Kidney epithelial cell (primary cell): ENCODE measurements around the gene HCFC1. TPM values are rescaled to one million over a fixed set of nuclear protein-coding genes. Genes with fewer than 3 reads are reported as not detected.

Experiments
- DNase-seq: peaks from one replicate; pipeline ENCODE4 v3.0.0-alpha.2; 2010; ENCODE audit warnings: low read depth
- H3K27me3 ChIP-seq: 2 replicates; pipeline ENCODE4 v1.6.0; 2011; ENCODE audit warnings: low read length; ENCODE audit not compliant: control insufficient read depth, insufficient read depth
- H3K36me3 ChIP-seq: 2 replicates; pipeline ENCODE4 v1.5.1; 2011; ENCODE audit warnings: low read length; ENCODE audit not compliant: control insufficient read depth, insufficient read depth
- H3K4me3 ChIP-seq: 2 replicates; pipeline ENCODE4 v1.5.1; 2011; ENCODE audit warnings: low read depth, mild to moderate bottlenecking, control low read depth, low read length
- total RNA-seq: library from RNA; depleted of rRNA; stranded (reverse); fragments of >200 nt; gene quantifications from 2 replicates; pipeline ENCODE4 v1.2.3, GENCODE V29; 2015
- TF ChIP-seq, protein P1 (sequence below): IDR thresholded peaks from 2 replicates; pipeline ENCODE4 v1.5.1; 2011; ENCODE audit warnings: mild to moderate bottlenecking, moderate library complexity, low read length, control low read depth, inconsistent platforms; ENCODE audit not compliant: insufficient read depth, poor library complexity, severe bottlenecking

The HCFC1 gene
- total RNA-seq, 1 donor from 2014 or later, result 56.2 TPM

DNA sequence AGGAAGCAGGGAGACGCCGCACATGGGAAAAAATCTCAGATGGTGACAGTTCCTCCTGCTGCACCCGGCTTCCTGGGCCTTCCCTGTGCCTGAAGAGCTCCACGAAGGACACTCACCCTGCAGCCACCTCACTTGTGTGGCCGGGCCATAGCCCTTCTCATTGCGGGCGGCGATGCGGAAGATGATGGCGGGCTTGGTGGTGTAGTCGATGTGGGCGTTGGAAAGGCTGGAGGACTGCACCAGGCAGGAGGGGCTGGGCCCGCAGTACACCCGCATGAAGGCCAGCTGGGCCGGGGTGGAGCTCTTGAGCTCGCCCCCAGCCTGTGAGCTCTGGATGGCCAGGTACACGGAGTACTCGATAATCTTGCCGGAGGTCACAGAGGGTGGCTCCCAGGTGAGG lies 21.5 kb downstream of the HCFC1 start:
- H3K27me3 ChIP-seq, result no peaks in the 10 kb centered on the region
- TF ChIP-seq, protein P1, sequence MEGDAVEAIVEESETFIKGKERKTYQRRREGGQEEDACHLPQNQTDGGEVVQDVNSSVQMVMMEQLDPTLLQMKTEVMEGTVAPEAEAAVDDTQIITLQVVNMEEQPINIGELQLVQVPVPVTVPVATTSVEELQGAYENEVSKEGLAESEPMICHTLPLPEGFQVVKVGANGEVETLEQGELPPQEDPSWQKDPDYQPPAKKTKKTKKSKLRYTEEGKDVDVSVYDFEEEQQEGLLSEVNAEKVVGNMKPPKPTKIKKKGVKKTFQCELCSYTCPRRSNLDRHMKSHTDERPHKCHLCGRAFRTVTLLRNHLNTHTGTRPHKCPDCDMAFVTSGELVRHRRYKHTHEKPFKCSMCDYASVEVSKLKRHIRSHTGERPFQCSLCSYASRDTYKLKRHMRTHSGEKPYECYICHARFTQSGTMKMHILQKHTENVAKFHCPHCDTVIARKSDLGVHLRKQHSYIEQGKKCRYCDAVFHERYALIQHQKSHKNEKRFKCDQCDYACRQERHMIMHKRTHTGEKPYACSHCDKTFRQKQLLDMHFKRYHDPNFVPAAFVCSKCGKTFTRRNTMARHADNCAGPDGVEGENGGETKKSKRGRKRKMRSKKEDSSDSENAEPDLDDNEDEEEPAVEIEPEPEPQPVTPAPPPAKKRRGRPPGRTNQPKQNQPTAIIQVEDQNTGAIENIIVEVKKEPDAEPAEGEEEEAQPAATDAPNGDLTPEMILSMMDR, result no peak
- H3K36me3 ChIP-seq, result peaks cover 6% of the 10 kb centered on the region
- H3K4me3 ChIP-seq, result no peak overlapping the region
- no peak for DNase-seq

DNA sequence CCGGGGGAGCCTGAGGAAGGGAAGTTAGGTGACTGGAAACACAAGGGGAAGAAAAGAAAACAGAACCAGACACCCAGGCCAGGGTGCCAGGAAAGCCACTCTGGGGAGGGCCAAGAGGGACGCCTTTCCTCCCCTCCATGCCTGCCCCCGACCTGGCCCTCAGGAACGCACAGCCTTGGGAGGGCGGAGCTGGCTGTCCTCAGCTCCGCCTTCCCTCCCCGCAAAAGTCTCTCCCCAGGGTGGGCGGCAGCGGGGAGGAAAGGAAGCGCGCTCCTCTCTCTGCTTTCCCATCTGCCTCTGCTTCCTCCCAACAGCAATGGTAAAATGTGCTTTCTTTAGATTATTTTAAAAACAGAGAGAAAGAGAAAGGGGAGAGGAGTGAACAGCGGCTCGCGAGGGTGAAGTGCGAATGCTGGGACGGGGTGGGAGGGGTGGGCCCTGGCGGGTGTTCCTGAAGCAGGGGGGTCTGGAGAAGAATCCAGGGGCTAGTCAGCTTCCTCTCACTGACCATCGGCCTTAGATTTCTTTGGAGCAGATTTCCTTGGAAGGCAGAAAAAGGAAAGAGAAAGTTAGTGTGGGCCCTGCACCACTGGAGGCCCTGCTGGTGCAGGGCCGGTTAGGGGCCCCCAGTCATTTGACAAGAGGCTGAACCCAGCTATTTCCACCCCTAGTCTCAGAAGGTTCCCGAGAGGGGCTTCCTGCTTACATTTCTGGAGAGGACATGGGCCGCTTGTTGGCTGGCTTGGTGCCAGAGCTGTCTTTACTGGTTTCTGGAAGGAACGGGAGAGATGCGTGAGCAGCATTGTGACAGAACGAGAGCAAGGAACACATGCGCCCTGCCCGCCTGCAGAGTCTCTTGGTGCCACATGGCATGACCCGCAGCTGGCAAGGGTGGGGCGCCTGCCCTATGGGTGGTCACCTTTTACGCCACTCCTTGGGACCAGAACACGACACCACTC lies 22.5 kb downstream of the HCFC1 start:
- TF ChIP-seq, protein P1, result no peak
- H3K27me3 ChIP-seq, result no peaks in the 10 kb centered on the region
- no peak overlapping the region for H3K4me3 ChIP-seq
- peaks cover 6% of the 10 kb centered on the region for H3K36me3 ChIP-seq
- DNase-seq, result no peak

DNA sequence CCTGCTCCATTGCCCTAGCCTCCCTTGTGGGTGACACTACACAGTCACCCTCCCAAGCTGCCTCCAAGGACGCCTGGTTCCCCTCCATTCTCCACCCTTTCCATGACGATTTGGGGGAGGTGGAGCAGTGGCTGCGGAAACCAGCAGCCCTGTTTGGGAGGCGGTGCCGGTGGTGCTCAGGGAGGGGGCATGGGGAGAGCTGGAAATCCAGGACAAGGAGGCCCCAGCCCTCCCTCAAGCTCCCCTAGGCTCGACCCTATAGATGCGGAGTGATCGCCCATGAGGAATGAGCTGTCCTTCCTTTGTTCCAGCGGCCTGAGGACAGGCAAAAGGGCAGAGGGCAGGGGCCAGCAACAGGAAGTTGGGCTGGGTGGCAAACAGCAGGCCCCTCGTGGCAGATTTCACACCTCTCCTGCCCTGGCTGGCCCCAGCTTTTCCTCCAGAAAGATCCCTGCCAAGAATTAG lies 23.6 kb downstream of the HCFC1 start:
- no peak for DNase-seq
- H3K4me3 ChIP-seq, result no peak overlapping the region
- H3K36me3 ChIP-seq, result peaks cover 5% of the 10 kb centered on the region
- H3K27me3 ChIP-seq, result no peaks in the 10 kb centered on the region
- TF ChIP-seq, protein P1, result no peak

DNA sequence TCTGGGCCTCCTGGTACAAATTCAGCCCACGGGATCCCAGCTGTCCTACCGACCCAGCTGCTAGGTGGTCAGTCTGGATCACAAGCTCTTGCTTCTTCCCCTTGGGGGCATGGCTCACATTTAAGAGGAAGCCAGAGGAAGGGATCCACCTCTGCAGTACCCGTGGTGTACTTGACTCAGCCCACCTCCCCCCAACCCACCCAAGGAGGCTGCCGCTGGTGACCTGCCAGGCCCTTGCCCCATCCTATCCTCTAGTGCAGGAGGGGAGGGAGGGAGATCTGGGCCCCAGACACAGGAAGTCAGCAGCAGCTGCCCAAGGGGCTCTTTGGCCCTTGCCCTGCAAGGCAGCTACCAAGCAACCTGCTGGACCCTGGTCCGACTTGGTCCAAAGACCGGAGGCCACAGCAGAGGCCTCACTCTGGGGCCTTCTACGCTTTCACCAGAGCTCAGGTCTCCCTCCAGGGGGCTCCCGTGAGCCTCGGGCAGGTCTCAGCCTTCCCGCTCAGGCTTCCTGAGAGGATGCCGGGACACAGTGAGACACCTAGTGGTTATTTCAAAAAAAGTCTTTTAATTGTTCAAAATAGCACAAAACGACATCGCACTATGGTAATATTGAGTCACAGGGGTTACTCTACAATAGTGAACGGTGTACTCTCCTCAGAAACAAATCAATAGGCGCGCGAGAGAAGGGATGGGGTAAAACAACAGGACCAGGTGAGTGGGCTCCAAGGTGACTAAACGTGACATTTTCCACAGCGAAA lies 24.4 kb downstream of the HCFC1 start:
- Histone ChIP-seq H3K36me3 (peaks cover 4% of the 10 kb centered on the region), H3K27me3 (no peaks in the 10 kb centered on the region), H3K4me3 (no peak overlapping the region)
- DNase-seq, result no peak
- TF ChIP-seq, protein P1, result peak; percentile 95

GRCh38 chrX:153945956-153946943 lies 25.4 kb downstream of the HCFC1 start:
- TF ChIP-seq, protein P1, result no peak
- no peak overlapping the region for H3K4me3 ChIP-seq
- H3K27me3 ChIP-seq, result no peaks in the 10 kb centered on the region
- DNase-seq, result no peak
- H3K36me3 ChIP-seq, result peaks cover 3% of the 10 kb centered on the region
